SK-N-MC (cell line): ENCODE measurements around the gene SUGP1.

Source experiments
- EZH2 ChIP-seq: fragments of 200-600 bp; sonication (generic); IDR thresholded peaks from one replicate; pipeline ENCODE4 v1.6.1; 2017; ENCODE audit warnings: antibody characterized with exemption
- POLR2AphosphoS5 ChIP-seq: IDR thresholded peaks from 2 replicates; pipeline ENCODE4 v1.6.1; 2012; ENCODE audit warnings: mild to moderate bottlenecking, low read depth, low read length, borderline replicate concordance

GRCh38 chr19:19345970-19346369 is 25.7 kb upstream of the SUGP1 start:
- no peak for TF ChIP-seq POLR2AphosphoS5
- no peak for TF ChIP-seq EZH2
